Measurements from ENCODE around the gene GABRB3.

Gene GABRB3

GRCh38 chr15:26582840-26583239, 190.0 kb downstream of the GABRB3 start:
- no peak for ATAC-seq
- H3K4me1 Mint-ChIP-seq = no peaks in the 10 kb centered on the region
- no peak overlapping the region for H3K27ac Mint-ChIP-seq
- H3K27me3 Mint-ChIP-seq = no peaks in the 10 kb centered on the region
- DNase-seq = no peak
- H3K4me3 Mint-ChIP-seq = no peak overlapping the region
- H3K9me3 Mint-ChIP-seq = peaks cover 1 to 21% of the 10 kb centered on the region in 2 donors

GRCh38 chr15:26580943-26581342, 191.9 kb downstream of the GABRB3 start:
- H3K4me3 Mint-ChIP-seq = no peak overlapping the region
- no peaks in the 10 kb centered on the region for H3K4me1 Mint-ChIP-seq
- peaks cover 5 to 13% of the 10 kb centered on the region in 2 donors for H3K9me3 Mint-ChIP-seq
- no peak overlapping the region for H3K27ac Mint-ChIP-seq
- DNase-seq (no peak), ATAC-seq (no peak)
- H3K27me3 Mint-ChIP-seq = no peaks in the 10 kb centered on the region

DNA sequence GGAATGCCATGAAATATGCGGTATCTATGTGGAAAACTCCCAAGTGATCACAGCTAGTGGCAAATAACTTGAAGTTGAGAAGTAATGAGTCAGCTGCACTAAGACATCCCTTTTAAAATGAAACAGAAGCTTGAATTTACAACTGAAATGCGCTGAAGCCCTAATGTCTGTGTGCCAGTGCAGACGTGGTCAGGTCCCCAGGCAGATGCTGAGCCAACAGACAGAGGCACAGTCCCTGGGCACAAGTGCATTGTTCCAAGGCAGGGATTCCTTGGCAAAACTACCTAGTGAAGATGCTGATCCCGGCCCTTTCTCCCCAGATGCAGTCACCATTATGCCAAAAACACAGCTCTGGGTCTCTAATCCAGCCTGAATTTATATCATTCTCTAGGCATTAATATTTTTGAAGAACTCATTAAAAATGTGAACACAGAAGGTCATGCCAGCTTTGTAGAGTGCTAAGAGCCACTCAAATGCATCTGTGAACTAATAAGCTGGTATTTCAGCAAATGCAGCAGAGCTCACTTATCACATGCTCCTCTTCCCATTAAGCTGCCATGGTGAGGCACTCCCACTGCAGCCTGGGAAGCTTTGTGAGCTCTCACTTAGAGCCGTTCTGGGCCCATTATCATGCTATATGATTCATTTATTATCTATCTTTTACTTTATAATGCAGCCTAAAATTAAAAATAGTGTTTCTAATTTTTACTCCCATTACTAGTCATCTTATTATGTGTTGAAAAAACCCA, 200.1 kb downstream of the GABRB3 start:
- Mint-ChIP-seq H3K27ac (no peak overlapping the region), H3K4me1 (no peaks in the 10 kb centered on the region), H3K27me3 (no peaks in the 10 kb centered on the region), H3K4me3 (no peak overlapping the region), H3K9me3 (peaks cover 10 to 23% of the 10 kb centered on the region in 2 donors)
- DNase-seq (no peak), ATAC-seq (no peak)

DNA sequence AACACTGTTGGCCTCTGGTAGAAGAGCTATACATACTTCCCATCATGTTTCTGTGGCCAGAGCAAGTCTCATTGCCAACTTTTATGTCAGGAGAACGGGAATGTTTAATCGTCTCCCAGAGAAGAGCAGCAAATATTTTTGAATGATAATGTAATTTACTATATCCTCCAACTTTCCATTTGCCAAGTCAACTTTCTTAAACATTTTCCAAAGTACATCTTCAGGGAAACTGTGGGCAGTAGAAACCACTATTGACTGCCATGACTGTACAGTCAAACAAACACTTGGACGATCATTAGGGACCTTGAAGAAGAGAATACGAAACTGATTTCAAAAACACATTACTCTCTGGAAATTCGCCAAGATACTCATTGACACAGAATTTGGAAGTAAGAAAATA, 201.5 kb downstream of the GABRB3 start:
- Mint-ChIP-seq H3K27me3 (no peaks in the 10 kb centered on the region), H3K4me1 (no peaks in the 10 kb centered on the region), H3K9me3 (peaks cover 5 to 23% of the 10 kb centered on the region in 2 donors), H3K4me3 (no peak overlapping the region), H3K27ac (no peak overlapping the region)
- ATAC-seq (no peak), DNase-seq (no peak)

- H3K27me3 Mint-ChIP-seq = no peaks in the 10 kb centered on the region
- DNase-seq (no peak), ATAC-seq (no peak)
- H3K4me3 Mint-ChIP-seq = no peak overlapping the region
- peaks cover 5 to 15% of the 10 kb centered on the region in 2 donors for H3K9me3 Mint-ChIP-seq
- no peaks in the 10 kb centered on the region for H3K4me1 Mint-ChIP-seq
- H3K27ac Mint-ChIP-seq = no peak overlapping the region
Measured at GRCh38 chr15:26565542-26565941, 207.3 kb downstream of the GABRB3 start.

DNA sequence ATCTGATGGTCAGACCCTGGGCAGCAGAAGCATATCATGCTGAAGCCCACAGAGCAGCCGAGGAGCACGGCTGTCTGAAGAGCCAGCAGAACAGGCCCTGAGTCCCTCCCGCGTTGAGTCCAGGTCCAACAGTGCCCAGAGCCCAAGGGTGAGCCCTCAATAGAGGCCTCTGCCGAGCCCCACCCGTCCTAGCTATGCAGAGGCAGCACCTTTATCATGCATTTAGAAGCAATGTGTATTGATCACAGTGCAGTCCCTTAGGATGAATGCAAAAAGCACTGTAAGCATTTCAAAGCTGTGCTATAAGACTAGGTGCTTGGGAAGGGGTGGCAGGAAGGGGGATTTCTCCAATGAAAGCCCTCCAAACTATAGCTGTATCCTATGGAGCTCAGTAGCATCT, 208.5 kb downstream of the GABRB3 start:
- no peak overlapping the region for H3K27ac Mint-ChIP-seq
- H3K9me3 Mint-ChIP-seq = peaks cover 5 to 11% of the 10 kb centered on the region in 2 donors
- H3K27me3 Mint-ChIP-seq = no peaks in the 10 kb centered on the region
- no peak for ATAC-seq
- no peaks in the 10 kb centered on the region for H3K4me1 Mint-ChIP-seq
- no peak for DNase-seq
- H3K4me3 Mint-ChIP-seq = no peak overlapping the region

GRCh38 chr15:26562336-26562735, 210.5 kb downstream of the GABRB3 start:
- no peak overlapping the region for H3K4me3 Mint-ChIP-seq
- H3K9me3 Mint-ChIP-seq = peaks cover 3 to 9% of the 10 kb centered on the region in 2 donors
- DNase-seq (no peak), ATAC-seq (no peak)
- no peaks in the 10 kb centered on the region for H3K27me3 Mint-ChIP-seq
- no peak overlapping the region for H3K27ac Mint-ChIP-seq
- H3K4me1 Mint-ChIP-seq = no peaks in the 10 kb centered on the region

- Mint-ChIP-seq H3K27me3 (no peaks in the 10 kb centered on the region), H3K27ac (no peak overlapping the region), H3K4me1 (no peaks in the 10 kb centered on the region), H3K9me3 (peaks cover 5 to 14% of the 10 kb centered on the region in 2 donors), H3K4me3 (no peak overlapping the region)
- DNase-seq = no peak
- no peak for ATAC-seq
Measured at GRCh38 chr15:26561896-26562295, 211.0 kb downstream of the GABRB3 start.

DNA sequence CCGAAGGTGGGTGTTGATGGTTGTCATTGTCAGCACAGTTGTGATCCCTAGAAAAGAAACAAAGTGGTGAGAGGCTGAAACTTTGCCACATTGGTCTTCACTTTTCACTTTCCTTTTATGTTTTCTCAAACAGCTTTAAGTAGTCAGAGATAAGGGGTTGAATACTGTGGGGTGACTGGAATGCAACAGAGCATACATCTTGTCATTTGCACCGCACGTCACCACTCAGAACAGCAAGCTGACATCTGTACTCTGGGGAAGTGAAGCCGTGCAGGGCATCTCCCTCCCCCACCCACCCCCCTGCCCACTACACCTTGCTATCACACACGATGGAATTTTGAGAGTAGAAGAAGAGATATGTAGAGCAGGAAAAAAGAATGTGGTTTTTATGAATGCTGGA, 211.7 kb downstream of the GABRB3 start:
- Mint-ChIP-seq H3K27me3 (no peaks in the 10 kb centered on the region), H3K4me3 (no peak overlapping the region), H3K9me3 (peaks cover 12 to 17% of the 10 kb centered on the region in 2 donors), H3K27ac (no peak overlapping the region), H3K4me1 (no peaks in the 10 kb centered on the region)
- no peak for DNase-seq
- no peak for ATAC-seq

DNA sequence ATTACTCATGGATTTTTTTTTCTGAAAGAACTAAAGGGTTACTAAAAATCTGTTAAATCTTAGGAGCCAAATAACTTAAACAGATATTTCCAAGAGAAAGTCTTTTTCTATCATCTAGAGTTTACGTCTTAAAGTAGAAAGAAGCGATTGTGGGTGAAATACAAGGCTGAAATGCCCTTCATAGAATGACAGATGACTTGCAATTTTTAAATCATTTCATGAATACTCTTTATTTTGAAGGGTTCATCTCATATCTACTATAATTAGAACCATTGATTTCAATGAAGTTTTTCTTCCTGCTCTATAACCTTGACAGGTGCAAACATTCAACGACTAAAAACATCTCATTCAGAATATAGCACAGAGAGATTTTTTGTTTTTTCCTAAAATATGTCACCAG, 217.0 kb downstream of the GABRB3 start:
- Mint-ChIP-seq H3K4me3 (no peak overlapping the region), H3K27me3 (no peaks in the 10 kb centered on the region), H3K27ac (no peak overlapping the region), H3K4me1 (no peaks in the 10 kb centered on the region), H3K9me3 (peaks cover 12 to 35% of the 10 kb centered on the region in 2 donors)
- no peak for ATAC-seq
- no peak for DNase-seq

- H3K27ac Mint-ChIP-seq = no peak overlapping the region
- no peak overlapping the region for H3K4me3 Mint-ChIP-seq
- no peak for DNase-seq
- no peak for ATAC-seq
- no peaks in the 10 kb centered on the region for H3K4me1 Mint-ChIP-seq
- H3K9me3 Mint-ChIP-seq = peaks cover 7 to 35% of the 10 kb centered on the region in 2 donors
- no peaks in the 10 kb centered on the region for H3K27me3 Mint-ChIP-seq
Measured at GRCh38 chr15:26551473-26551872, 221.4 kb downstream of the GABRB3 start.

- no peaks in the 10 kb centered on the region for H3K27me3 Mint-ChIP-seq
- H3K4me3 Mint-ChIP-seq = no peak overlapping the region
- no peak for ATAC-seq
- peaks cover 4 to 35% of the 10 kb centered on the region in 2 donors for H3K9me3 Mint-ChIP-seq
- no peak for DNase-seq
- no peak overlapping the region for H3K27ac Mint-ChIP-seq
- no peaks in the 10 kb centered on the region for H3K4me1 Mint-ChIP-seq
Measured at GRCh38 chr15:26550880-26551279, 222.0 kb downstream of the GABRB3 start.

GRCh38 chr15:26537663-26538062, 235.2 kb downstream of the GABRB3 start:
- Mint-ChIP-seq H3K4me3 (no peak overlapping the region), H3K4me1 (no peaks in the 10 kb centered on the region), H3K9me3 (peaks cover 13 to 30% of the 10 kb centered on the region in 2 donors), H3K27ac (no peak overlapping the region), H3K27me3 (no peaks in the 10 kb centered on the region)
- no peak for DNase-seq
- no peak for ATAC-seq

- ATAC-seq (no peak), DNase-seq (no peak)
- Mint-ChIP-seq H3K27me3 (no peaks in the 10 kb centered on the region), H3K27ac (peak overlapping the region in 1 of 2 donors; percentile 62), H3K9me3 (peaks cover 17 to 30% of the 10 kb centered on the region in 2 donors), H3K4me1 (no peaks in the 10 kb centered on the region), H3K4me3 (no peak overlapping the region)
Measured at GRCh38 chr15:26531489-26531888, 241.4 kb downstream of the GABRB3 start.

GRCh38 chr15:26525096-26525495, 247.8 kb downstream of the GABRB3 start:
- DNase-seq = no peak
- Mint-ChIP-seq H3K27ac (no peak overlapping the region), H3K4me1 (no peaks in the 10 kb centered on the region), H3K27me3 (no peaks in the 10 kb centered on the region), H3K4me3 (no peak overlapping the region), H3K9me3 (peaks cover 2 to 11% of the 10 kb centered on the region in 2 donors)
- ATAC-seq = no peak

DNA sequence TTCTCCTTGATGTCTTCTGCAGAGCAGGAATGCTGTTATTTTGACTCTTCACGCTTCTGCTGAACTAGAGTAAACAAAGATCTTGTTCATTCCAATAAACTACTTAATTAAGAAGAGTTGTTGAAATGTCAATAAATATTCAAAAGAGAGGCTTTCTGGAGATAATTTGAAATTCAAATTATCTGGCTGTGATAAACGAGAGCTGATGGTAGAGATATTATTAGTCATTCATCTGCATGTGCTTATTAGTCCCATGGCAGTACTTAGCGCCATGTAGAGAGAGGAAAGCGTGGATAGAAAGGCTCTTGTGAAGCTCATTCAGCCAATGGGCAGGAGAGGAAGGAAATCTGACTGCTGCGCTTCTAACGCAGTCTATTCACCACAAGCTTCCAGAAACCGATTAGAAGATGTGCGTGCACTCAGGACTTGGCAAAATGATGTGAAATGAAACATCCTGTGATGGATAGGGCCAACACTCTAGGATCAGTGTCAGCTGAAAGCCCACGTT, 251.1 kb downstream of the GABRB3 start:
- H3K27ac Mint-ChIP-seq = no peak overlapping the region
- no peaks in the 10 kb centered on the region for H3K27me3 Mint-ChIP-seq
- peaks cover 0 to 9% of the 10 kb centered on the region in 2 donors for H3K9me3 Mint-ChIP-seq

GRCh38 chr15:26521130-26521529, 251.7 kb downstream of the GABRB3 start:
- H3K4me1 Mint-ChIP-seq = no peaks in the 10 kb centered on the region
- peak overlapping the region in 1 of 2 donors; percentile 15 for H3K27ac Mint-ChIP-seq
- H3K27me3 Mint-ChIP-seq = no peaks in the 10 kb centered on the region
- H3K9me3 Mint-ChIP-seq = peaks cover 0 to 9% of the 10 kb centered on the region in 2 donors
- ATAC-seq = no peak
- DNase-seq = no peak
- no peak overlapping the region for H3K4me3 Mint-ChIP-seq

More for the DNA sequence above, 251.1 kb downstream of the GABRB3 start:
- no peak overlapping the region for H3K4me3 Mint-ChIP-seq
- DNase-seq = no peak
- no peaks in the 10 kb centered on the region for H3K4me1 Mint-ChIP-seq
- ATAC-seq = no peak

All from stimulated activated naive CD8-positive, alpha-beta T cell treated with anti-CD3 and anti-CD28 coated beads, Interleukin-15, amount 100 ng/mL, for 72 hours (primary cell).